Lung (tissue), 12 donors: ENCODE data around the gene DOCK2. TPM values are rescaled to one million over a fixed set of nuclear protein-coding genes. Genes with fewer than 3 reads are reported as not detected.

ENCODE experiments used
- ATAC-seq: fragments of 200-7000 bp; cut with Tn5 transposase; one replicate; pipeline ENCODE4 v1.9.1; 2020; ENCODE audit warnings: moderate number of reproducible peaks; ENCODE audit not compliant: insufficient read depth, low FRiP score
- DNase-seq, 3 donors: peaks; one replicate each; pipeline ENCODE4 v3.0.0-alpha.2; 2013 to 2017
- H3K27ac ChIP-seq, 2 donors: one replicate each; pipeline ENCODE4 v1.5.1; 2013; ENCODE audit warnings: mild to moderate bottlenecking in 2 of 2, moderate library complexity in 2 of 2, control low read depth in 1 of 2, inconsistent platforms in 1 of 2, low read depth in 1 of 2, low read length in 1 of 2
- H3K27me3 ChIP-seq, 3 donors: one replicate each; pipeline ENCODE4 v1.5.1; 2013; ENCODE audit warnings: low read length in 2 of 3; ENCODE audit not compliant: control insufficient read depth in 3 of 3, insufficient read depth in 3 of 3
- H3K36me3 ChIP-seq, 4 donors: one replicate each; pipeline ENCODE4 v1.5.1; 2013; ENCODE audit warnings: low read length in 4 of 4, mild to moderate bottlenecking in 1 of 4, moderate library complexity in 1 of 4; ENCODE audit not compliant: control insufficient read depth in 4 of 4, insufficient read depth in 4 of 4
- H3K4me1 ChIP-seq, 5 donors: one replicate each; pipeline ENCODE4 v1.5.1; 2013; ENCODE audit warnings: low read length in 5 of 5, mild to moderate bottlenecking in 2 of 5, moderate library complexity in 1 of 5; ENCODE audit not compliant: control insufficient read depth in 5 of 5, insufficient read depth in 5 of 5
- H3K4me3 ChIP-seq: one replicate; pipeline ENCODE4 v1.5.1; 2013; ENCODE audit warnings: mild to moderate bottlenecking, control low read depth, moderate library complexity
- H3K9ac ChIP-seq, 2 donors: one replicate each; pipeline ENCODE4 v1.5.1; 2013; ENCODE audit warnings: low read length in 2 of 2, control low read depth in 1 of 2; ENCODE audit not compliant: insufficient read depth in 1 of 2
- H3K9me3 ChIP-seq, 4 donors: one replicate each; pipeline ENCODE4 v1.5.1; 2013; ENCODE audit warnings: low read length in 3 of 4, mild to moderate bottlenecking in 1 of 4, moderate library complexity in 1 of 4; ENCODE audit not compliant: control insufficient read depth in 4 of 4, insufficient read depth in 3 of 4
- CTCF ChIP-seq: IDR thresholded peaks from 2 replicates; pipeline ENCODE4 v1.5.1; 2012; ENCODE audit warnings: mild to moderate bottlenecking; ENCODE audit errors: control extremely low read depth, extremely low read depth
- WGBS, 2 donors: extraction: QIAGEN DNeasy Blood & Tissue Kit; methylation state at CpG; one replicate each; pipeline ENCODE4 v1.1.7; 2013; 5-methylcytosine and 5-hydroxymethylcytosine counted together
- polyA plus RNA-seq, 2 donors: library from polyadenylated mRNA; stranded (reverse); fragments of 200-250 nt; gene quantifications; one replicate each; pipeline ENCODE4 v1.2.1, GENCODE V29; 2013
- total RNA-seq, 2 donors: library from RNA; depleted of rRNA in 1 of 2; stranded (reverse); fragments of >200 nt in 1 of 2; gene quantifications; one replicate each; pipeline ENCODE4 v1.2.1, GENCODE V29; 2014 to 2021
- donor health status: control.
- donor health status: control.
- donor health status: Bipolar disorder and iron deficiency.
- donor health status: healthy.
- donor health status: DM: yes; HTN: yes; CAD: no.

Gene DOCK2
- total and polyA plus RNA-seq, 4 donors: 9.6 to 66.6 (median 43.4) TPM

GRCh38 chr5:169646856-169647255 lies 9.8 kb downstream of the DOCK2 start:
- ATAC-seq (no peak), DNase-seq (no peak)
- no peak overlapping the region for H3K27ac ChIP-seq
- no peak overlapping the region for H3K4me3 ChIP-seq
- WGBS, 2 donors: 83 to 90% methylated on average over 3 of the region's 3 CpGs
- H3K36me3 ChIP-seq: no peaks in the 10 kb centered on the region
- H3K27me3 ChIP-seq: no peaks in the 10 kb centered on the region
- H3K9me3 ChIP-seq: no peaks in the 10 kb centered on the region
- H3K9ac ChIP-seq: no peak overlapping the region
- no peak for TF ChIP-seq CTCF
- peaks cover 0 to 35% (median 6%) of the 10 kb centered on the region in 5 donors for H3K4me1 ChIP-seq

DNA sequence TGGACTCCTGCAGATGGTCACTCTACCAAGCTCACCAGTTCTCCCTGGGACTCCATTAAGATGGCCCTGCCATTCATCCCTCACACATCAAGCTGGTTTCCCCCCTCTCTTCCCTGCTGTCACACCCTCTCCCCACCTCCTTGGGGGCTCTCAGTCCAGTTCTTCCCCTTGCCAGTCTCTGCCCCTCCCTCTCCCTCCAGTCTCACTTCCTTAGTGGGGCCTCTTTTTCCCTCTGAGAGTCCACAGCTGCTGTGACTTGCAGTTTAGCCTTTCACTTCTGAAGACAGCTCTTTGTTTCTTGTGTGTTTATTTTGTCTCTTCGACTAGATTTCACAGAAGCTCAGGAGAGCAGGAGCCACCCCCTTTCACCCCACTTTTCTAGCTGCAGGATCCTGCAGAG lies 10.5 kb downstream of the DOCK2 start:
- no peaks in the 10 kb centered on the region for H3K36me3 ChIP-seq
- 0 to 11% methylated on average over 1 of the region's 1 CpG for WGBS, 2 donors
- no peak overlapping the region for H3K27ac ChIP-seq
- ATAC-seq (no peak), DNase-seq (peak; percentile 39 to 70 (median 56))
- H3K4me3 ChIP-seq: no peak overlapping the region
- H3K9me3 ChIP-seq: no peaks in the 10 kb centered on the region
- no peaks in the 10 kb centered on the region for H3K27me3 ChIP-seq
- no peak for TF ChIP-seq CTCF
- peaks cover 0 to 41% (median 7%) of the 10 kb centered on the region in 5 donors for H3K4me1 ChIP-seq
- no peak overlapping the region for H3K9ac ChIP-seq

DNA sequence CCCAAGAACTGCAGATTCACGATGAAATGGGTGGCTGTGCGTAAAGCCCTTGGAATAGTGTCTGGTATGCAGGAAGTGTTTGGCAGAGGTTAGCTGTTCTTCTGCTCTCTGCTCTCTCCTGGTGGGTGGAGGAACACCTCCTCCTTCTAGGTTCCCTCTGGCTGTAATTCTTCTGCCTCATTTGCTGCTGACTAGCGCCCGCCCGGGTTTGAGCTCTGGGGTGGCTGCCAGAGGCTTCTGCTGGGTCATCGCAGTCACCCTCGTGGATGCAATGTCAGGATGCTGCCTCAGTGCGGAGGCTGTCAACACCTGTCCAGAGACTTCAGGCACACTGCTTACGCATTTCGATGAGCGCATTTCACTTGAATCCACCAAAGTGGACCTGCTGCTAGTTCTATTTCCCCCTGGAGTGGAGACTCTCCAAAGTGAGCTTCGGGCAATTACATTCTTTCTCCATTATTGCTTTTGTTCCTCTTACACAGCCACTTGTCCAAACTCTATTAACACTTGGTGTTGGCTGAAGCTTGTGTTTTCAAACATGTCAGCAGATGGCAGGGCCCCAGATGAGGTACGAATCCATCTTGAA lies 11.7 kb downstream of the DOCK2 start:
- Histone ChIP-seq H3K4me1 (peaks cover 0 to 41% (median 7%) of the 10 kb centered on the region in 5 donors), H3K9ac (no peak overlapping the region), H3K27me3 (no peaks in the 10 kb centered on the region), H3K9me3 (no peaks in the 10 kb centered on the region), H3K36me3 (no peaks in the 10 kb centered on the region), H3K27ac (no peak overlapping the region), H3K4me3 (no peak overlapping the region)
- TF ChIP-seq CTCF: no peak
- DNase-seq: peak in 2 of 3 donors; percentile 11 to 14
- 48 to 52% methylated on average over 13 of the region's 13 CpGs for WGBS, 2 donors
- no peak for ATAC-seq

GRCh38 chr5:169649486-169649885 lies 12.4 kb downstream of the DOCK2 start:
- WGBS, 2 donors: 55 to 71% methylated on average over 7 of the region's 7 CpGs
- Histone ChIP-seq H3K9me3 (no peaks in the 10 kb centered on the region), H3K27ac (no peak overlapping the region), H3K4me1 (peaks cover 0 to 41% (median 7%) of the 10 kb centered on the region in 5 donors), H3K9ac (no peak overlapping the region), H3K36me3 (no peaks in the 10 kb centered on the region), H3K4me3 (no peak overlapping the region), H3K27me3 (no peaks in the 10 kb centered on the region)
- DNase-seq: peak in 1 of 3 donors; percentile 18
- ATAC-seq: no peak
- no peak for TF ChIP-seq CTCF
